ENCODE results near the gene KRTAP3-1.
"Not testable (repeated sequence)": the region's sequence is repeated elsewhere in the genome, so short reads cannot be mapped to it uniquely, and the experiment has no call there.

KRTAP3-1 gene

DNA sequence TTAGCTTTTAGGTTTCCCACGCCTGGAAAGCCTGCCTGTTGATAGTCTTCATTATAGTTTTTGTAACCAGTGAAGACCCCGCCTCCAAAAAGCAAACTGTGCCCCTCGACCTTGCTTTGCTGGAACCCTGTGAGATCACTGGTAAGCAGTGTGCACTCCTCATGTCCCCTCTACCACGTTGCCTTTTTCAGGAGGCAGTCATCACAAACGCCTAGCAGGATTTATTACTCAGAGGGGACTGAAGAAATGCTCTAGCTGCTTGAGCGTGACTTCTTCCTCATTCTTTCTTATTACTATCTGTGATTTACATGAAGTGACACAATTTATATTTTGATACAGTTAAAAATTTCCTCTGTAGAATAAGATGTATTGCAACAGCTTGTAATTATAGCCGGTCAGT, 6.5 kb upstream of the KRTAP3-1 start:
- DNase-seq (ENCODE audit: low spot score) = no peak

DNA sequence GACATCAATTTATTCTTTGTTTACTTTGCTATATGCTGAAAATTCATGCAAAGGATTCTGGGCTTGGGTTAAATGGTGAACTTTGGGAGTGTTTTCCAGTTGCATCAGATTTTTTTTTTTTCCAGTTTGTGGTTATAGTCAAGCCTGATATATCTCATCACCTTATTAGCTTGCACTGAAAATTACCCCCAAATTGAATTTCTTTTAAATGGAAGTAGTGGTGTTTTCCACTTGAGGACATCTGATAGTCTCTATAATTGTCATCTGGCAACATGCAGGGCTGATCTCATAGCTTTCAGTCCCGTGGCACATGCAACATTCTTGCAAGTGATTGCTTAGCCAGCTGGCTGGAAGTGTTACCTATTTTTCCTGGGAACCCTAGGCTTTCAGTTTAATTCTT, 4.7 kb upstream of the KRTAP3-1 start:
- no peak for DNase-seq (ENCODE audit: low spot score)

GRCh38 chr17:41013181-41013580, 4.3 kb upstream of the KRTAP3-1 start:
- DNase-seq (ENCODE audit: low spot score) = no peak

DNA sequence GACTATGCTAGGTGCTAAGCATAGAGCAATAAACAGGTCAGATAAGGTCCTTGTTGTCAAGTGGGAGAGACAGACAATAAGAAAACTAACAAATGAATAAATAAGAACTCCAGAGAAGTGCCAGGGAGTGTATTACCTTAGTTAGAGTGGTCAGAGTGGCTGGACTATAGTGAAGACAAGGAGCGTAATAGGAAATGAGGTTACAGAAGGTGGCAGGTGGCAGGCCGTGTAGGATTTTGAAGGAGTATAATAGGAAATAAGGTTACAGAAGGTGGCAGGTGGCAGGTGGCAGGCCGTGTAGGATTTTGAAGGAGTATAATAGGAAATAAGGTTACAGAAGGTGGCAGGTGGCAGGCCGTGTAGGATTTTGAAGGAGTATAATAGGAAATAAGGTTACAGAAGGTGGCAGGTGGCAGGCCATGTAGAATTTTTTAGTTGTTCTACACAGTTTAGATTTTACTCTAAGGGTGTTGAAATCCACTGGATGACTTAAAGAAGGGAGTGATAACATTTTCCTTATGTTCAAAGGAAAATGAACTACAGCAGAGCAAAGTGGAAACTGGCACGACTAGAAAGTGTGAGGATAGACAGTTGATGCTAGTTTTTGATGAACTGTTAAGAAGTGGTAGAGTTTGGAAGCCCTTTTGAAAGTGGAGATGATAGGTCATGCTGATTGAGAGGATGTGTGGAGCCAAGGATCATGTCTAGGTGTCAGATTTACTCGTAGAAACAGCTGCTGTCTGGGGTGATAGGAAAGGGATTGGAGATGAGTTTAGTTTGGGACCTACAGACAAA, 3.6 kb upstream of the KRTAP3-1 start:
- no peak for DNase-seq (ENCODE audit: low spot score)

GRCh38 chr17:41010441-41010840, 1.5 kb upstream of the KRTAP3-1 start:
- DNase-seq (ENCODE audit: low spot score) = no peak

- no peak for DNase-seq (ENCODE audit: low spot score)
Observed at GRCh38 chr17:41009936-41010335, 1.0 kb upstream of the KRTAP3-1 start.

- no peak for DNase-seq (ENCODE audit: low spot score)
Observed at GRCh38 chr17:41009301-41009760, 403 bp upstream of the KRTAP3-1 start.

GRCh38 chr17:41004397-41004796, 4.5 kb downstream of the KRTAP3-1 start:
- no peak for DNase-seq (ENCODE audit: low spot score)

GRCh38 chr17:41003926-41004325, 5.0 kb downstream of the KRTAP3-1 start:
- DNase-seq (ENCODE audit: low spot score) = no peak

DNA sequence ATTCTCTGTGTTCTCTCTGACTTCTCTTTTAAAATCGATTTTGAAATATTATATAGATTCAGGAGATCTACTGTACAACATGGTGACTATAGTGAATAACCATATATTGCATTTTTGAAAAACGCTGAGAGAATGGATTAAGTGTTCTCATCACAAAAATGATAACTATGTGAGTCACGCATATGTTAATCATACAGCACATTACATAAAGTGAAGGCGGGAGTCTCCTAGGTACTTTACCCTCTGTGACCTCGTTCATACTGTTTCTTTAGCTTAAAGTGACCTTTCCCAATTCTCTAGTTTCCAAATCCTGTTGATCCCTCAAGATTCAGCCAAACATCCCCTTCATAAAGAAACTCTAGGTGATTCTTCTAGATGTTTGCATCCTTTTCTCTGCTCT, 6.1 kb downstream of the KRTAP3-1 start:
- no peak for DNase-seq (ENCODE audit: low spot score)

GRCh38 chr17:41001795-41002194, 7.1 kb downstream of the KRTAP3-1 start:
- no peak for DNase-seq (ENCODE audit: low spot score)

DNA sequence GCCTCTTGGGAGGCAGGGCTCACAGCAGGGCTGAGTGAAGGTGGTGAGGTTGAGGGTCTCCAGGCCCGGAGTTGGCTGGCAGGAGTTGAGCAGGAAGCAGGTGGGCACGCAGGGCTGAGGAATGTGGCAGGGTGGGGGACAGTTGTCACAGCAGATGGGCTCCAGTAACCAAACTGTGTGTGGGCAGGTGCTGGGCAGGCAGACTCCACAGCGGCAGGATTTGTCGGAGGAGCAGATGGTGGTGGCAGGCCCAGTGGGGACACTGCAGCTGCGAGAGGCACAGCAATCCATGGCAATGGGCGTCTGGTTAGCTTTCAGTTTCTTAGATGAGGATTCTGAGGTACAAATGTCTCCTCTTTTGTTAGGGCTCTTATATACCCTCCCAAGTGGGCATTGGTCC, 9.4 kb downstream of the KRTAP3-1 start, which contains the start of gene KRTAP3-2:
Gene KRTAP3-2 (minus strand): TSS at position 344 of the 400 bp plus-strand sequence. CDS start 53 bp downstream, at position 291.
- not testable (repeated sequence) for DNase-seq (ENCODE audit: low spot score)

- DNase-seq (ENCODE audit: low spot score) = no peak
Observed at GRCh38 chr17:40997361-40997760, 11.6 kb downstream of the KRTAP3-1 start.

- no peak for DNase-seq (ENCODE audit: low spot score)
Observed at GRCh38 chr17:40996829-40997228, 12.1 kb downstream of the KRTAP3-1 start.

GRCh38 chr17:40995116-40995515, 13.8 kb downstream of the KRTAP3-1 start:
- no peak for DNase-seq (ENCODE audit: low spot score)

DNA sequence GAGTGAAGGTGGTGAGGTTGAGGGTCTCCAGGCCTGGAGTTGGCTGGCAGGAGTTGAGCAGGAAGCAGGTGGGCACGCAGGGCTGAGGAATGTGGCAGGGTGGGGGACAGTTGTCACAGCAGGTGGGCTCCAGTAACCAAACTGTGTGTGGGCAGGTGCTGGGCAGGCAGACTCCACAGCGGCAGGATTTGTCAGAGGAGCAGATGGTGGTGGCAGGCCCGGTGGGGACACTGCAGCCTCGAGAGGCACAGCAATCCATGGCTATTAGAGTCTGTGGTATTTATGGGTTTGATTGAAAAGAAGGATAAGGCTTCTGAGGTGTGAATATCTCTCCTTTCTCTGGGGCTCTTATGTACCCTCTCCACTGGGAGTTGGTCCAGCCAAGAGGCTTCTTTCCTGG, 15.1 kb downstream of the KRTAP3-1 start, which contains the start of gene KRTAP3-3:
Gene KRTAP3-3 (minus strand): TSS at position 326 of the 400 bp plus-strand sequence. CDS start 67 bp downstream, at position 259.
- DNase-seq (ENCODE audit: low spot score) = no peak

GRCh38 chr17:40993084-40993483, 15.8 kb downstream of the KRTAP3-1 start:
- DNase-seq (ENCODE audit: low spot score) = no peak

- DNase-seq (ENCODE audit: low spot score) = no peak
Observed at GRCh38 chr17:40992666-40993065, 16.3 kb downstream of the KRTAP3-1 start.

- no peak for DNase-seq (ENCODE audit: low spot score)
Observed at GRCh38 chr17:40986920-40987319, 22.0 kb downstream of the KRTAP3-1 start.

- DNase-seq (ENCODE audit: low spot score) = no peak
Observed at GRCh38 chr17:40984226-40984625, 24.7 kb downstream of the KRTAP3-1 start, which contains the start of gene KRT40. KRT40 (minus strand) TSS chr17:40984326; CDS start chr17:40984273, 53 bp downstream.

GRCh38 chr17:40981115-40981514, 27.8 kb downstream of the KRTAP3-1 start:
- DNase-seq (ENCODE audit: low spot score) = no peak

DNA sequence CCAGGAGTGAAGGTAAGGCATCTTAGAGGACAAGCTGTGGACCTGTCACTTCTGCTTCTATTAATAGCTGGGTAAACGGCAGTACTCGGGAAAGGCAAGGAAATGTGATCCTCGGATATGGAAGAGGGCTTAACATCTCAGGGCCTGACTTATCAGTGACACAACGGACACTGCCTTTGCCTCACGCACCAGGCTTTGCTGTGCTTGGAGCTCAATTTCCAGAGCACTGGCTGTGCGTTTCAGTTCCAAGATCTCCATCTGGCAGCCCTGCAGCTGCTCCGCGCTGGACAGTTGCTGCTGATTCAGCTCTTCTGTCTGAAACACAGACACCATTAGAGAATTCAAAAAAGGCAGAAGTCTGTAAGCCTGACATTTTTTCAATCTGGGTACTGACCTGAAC, 28.3 kb downstream of the KRTAP3-1 start:
- peak; percentile 9 for DNase-seq (ENCODE audit: low spot score)

- DNase-seq (ENCODE audit: low spot score) = no peak
Observed at GRCh38 chr17:40980117-40980516, 28.8 kb downstream of the KRTAP3-1 start.
